ENCODE data around the gene KCNMA1. TPM values are rescaled to one million over a fixed set of nuclear protein-coding genes. Genes with fewer than 3 reads are reported as not detected.

Gene KCNMA1
- total and polyA plus RNA-seq, 9 of the 15 experiments (the other 6 are each of a cell fraction or from before 2014, with no cell fraction given) = 0.01 to 0.95 (median 0.15) TPM; not detected in 4

DNA sequence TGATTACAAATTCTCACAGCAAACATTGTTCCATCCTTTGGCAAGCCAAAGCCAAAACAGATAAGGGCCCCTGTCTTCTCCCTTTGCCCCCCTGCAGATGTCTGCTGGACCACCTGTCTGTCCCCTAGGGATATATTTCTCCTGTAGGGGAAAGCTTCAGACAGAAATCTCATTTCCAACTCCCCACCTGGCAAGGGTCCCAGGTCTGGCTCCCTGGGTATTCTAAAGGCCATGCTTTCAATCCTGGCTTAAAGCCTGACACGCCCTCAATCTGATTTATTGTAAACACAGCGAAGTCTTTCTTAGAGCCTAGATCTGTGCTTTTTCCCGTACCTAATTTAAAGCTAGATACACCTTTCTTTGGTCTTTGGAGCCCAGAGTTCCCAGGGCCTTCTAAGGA is 66.1 kb downstream of the KCNMA1 start:
- Histone ChIP-seq H3K9ac (ENCODE audit: insufficient read depth in 1 of 2, low read depth in 2 of 2, low read length in 2 of 2) (no peak overlapping the region), H3K9me3 (replicated peaks; ENCODE audit: control insufficient read depth, insufficient read depth, low read depth, low read length) (no peaks in the 10 kb centered on the region), H3K79me2 (ENCODE audit: control insufficient read depth, insufficient read depth, low read length) (no peaks in the 10 kb centered on the region), H3K4me1 (replicated peaks in 1 of 2; ENCODE audit: control insufficient read depth in 2 of 2, insufficient read depth in 2 of 2, low read length in 2 of 2) (no peaks in the 10 kb centered on the region), H3K4me3 (no peak overlapping the region), H4K20me1 (replicated peaks; ENCODE audit: control insufficient read depth, insufficient read depth, low read length) (no peaks in the 10 kb centered on the region; the same call in 1 of the 2 replicates), H2AFZ (ENCODE audit: low read depth, low read length) (no peak overlapping the region), H3K9me1 (ENCODE audit: control insufficient read depth, insufficient read depth, low read length) (no peaks in the 10 kb centered on the region), H3K4me2 (ENCODE audit: insufficient read depth, low read length) (no peak overlapping the region), H3K27me3 (ENCODE audit: control insufficient read depth in 2 of 2, insufficient read depth in 2 of 2, low read length in 2 of 2) (peaks cover 5 to 26% of the 10 kb centered on the region in 2 experiments; a peak in 4 of 5 replicates), H3K27ac (ENCODE audit: extremely low read depth, low read depth, low read length) (no peak overlapping the region), H3K36me3 (ENCODE audit: control insufficient read depth, insufficient read depth, low read length) (no peaks in the 10 kb centered on the region)
- ATAC-seq (no peak), DNase-seq (ENCODE audit: extremely low read depth in 1 of 4, low spot score in 3 of 4) (no peak), FAIRE-seq (no peak)
- CTCF ChIA-PET (ENCODE audit: low intra/inter-chr PET ratio) = no interaction called here
- no peak for TF ChIP-seq PHF21A (IDR thresholded peaks at IDR 0.05; ENCODE audit: borderline replicate concordance, low read depth)
- no peak for TF ChIP-seq NR2F6 (CRISPR knock-in tag; IDR thresholded peaks at IDR 0.05)
- TF ChIP-seq CC2D1A (IDR thresholded peaks at IDR 0.05) = no peak
- TF ChIP-seq YBX1 (IDR thresholded peaks at IDR 0.05) = no peak
- TF ChIP-seq SRSF7 (optimal IDR thresholded peaks at IDR 0.05; ENCODE audit: low read depth, low read length) = no peak
- TF ChIP-seq MEF2D (tag; conservative IDR thresholded peaks at IDR 0.05; ENCODE audit: low read depth) = no peak
- TF ChIP-seq GATAD2A (IDR thresholded peaks at IDR 0.05) = no peak
- TF ChIP-seq, protein P1, sequence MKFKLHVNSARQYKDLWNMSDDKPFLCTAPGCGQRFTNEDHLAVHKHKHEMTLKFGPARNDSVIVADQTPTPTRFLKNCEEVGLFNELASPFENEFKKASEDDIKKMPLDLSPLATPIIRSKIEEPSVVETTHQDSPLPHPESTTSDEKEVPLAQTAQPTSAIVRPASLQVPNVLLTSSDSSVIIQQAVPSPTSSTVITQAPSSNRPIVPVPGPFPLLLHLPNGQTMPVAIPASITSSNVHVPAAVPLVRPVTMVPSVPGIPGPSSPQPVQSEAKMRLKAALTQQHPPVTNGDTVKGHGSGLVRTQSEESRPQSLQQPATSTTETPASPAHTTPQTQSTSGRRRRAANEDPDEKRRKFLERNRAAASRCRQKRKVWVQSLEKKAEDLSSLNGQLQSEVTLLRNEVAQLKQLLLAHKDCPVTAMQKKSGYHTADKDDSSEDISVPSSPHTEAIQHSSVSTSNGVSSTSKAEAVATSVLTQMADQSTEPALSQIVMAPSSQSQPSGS (CRISPR knock-in tag; IDR thresholded peaks at IDR 0.05) = no peak
- no peak for TF ChIP-seq ESRRA (IDR thresholded peaks at IDR 0.05; ENCODE audit: borderline replicate concordance, low read depth)
- TF ChIP-seq, protein P2, sequence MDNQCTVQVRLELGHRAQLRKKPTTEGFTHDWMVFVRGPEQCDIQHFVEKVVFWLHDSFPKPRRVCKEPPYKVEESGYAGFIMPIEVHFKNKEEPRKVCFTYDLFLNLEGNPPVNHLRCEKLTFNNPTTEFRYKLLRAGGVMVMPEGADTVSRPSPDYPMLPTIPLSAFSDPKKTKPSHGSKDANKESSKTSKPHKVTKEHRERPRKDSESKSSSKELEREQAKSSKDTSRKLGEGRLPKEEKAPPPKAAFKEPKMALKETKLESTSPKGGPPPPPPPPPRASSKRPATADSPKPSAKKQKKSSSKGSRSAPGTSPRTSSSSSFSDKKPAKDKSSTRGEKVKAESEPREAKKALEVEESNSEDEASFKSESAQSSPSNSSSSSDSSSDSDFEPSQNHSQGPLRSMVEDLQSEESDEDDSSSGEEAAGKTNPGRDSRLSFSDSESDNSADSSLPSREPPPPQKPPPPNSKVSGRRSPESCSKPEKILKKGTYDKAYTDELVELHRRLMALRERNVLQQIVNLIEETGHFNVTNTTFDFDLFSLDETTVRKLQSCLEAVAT (IDR thresholded peaks at IDR 0.05) = no peak
- no peak for TF ChIP-seq PHB2 (IDR thresholded peaks at IDR 0.05; ENCODE audit: low read depth)
- TF ChIP-seq, protein P3, sequence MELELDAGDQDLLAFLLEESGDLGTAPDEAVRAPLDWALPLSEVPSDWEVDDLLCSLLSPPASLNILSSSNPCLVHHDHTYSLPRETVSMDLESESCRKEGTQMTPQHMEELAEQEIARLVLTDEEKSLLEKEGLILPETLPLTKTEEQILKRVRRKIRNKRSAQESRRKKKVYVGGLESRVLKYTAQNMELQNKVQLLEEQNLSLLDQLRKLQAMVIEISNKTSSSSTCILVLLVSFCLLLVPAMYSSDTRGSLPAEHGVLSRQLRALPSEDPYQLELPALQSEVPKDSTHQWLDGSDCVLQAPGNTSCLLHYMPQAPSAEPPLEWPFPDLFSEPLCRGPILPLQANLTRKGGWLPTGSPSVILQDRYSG (tag; conservative IDR thresholded peaks at IDR 0.05; ENCODE audit: low read depth) = no peak
- TF ChIP-seq PCBP1 (IDR thresholded peaks at IDR 0.05; ENCODE audit: low read depth, low read length, poor library complexity, severe bottlenecking) = no peak
- no peak for TF ChIP-seq NCOA2 (IDR thresholded peaks at IDR 0.05; ENCODE audit: partially characterized antibody in 2 of 2)
- TF ChIP-seq, protein P4, sequence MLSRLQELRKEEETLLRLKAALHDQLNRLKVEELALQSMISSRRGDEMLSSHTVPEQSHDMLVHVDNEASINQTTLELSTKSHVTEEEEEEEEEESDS (CRISPR knock-in tag; IDR thresholded peaks at IDR 0.05) = no peak
- no peak for TF ChIP-seq ZKSCAN1 (IDR thresholded peaks at IDR 0.05; ENCODE audit: low read depth, low read length)
- TF ChIP-seq CHD2 (IDR thresholded peaks at IDR 0.05; ENCODE audit: low read depth, low read length) = no peak
- in situ Hi-C loops (cut with MboI) (no loop called here), intact Hi-C loops (cut with micrococcal nuclease) (no loop called here)
- WGBS (ENCODE audit: insufficient coverage, low coverage, missing lambda C conversion rate) = 2% methylated on average over 3 of the region's 3 CpGs
- POLR2A ChIA-PET = no interaction called here
- BruUV-seq (replicated peaks) = no TSS peak
